HCT116 (cell line): Measurements from ENCODE around the gene NR5A2.

Source experiments
- CEBPB ChIP-seq: IDR thresholded peaks from 2 replicates; pipeline ENCODE4 v1.6.1; 2012; ENCODE audit warnings: low read depth
- CTCF ChIP-seq, 3 experiments: fragments of 200-600 bp in 1 of 3; sonication (generic) in 1 of 3; IDR thresholded peaks in 2 of 3; conservative IDR thresholded peaks in 1 of 3; 2 replicates each; pipeline ENCODE4 v1.5.1; 2012 to 2017; ENCODE audit warnings: low read depth in 2 of 3, low read length in 2 of 3, antibody characterized with exemption in 1 of 3, borderline replicate concordance in 1 of 3, control low read depth in 1 of 3, mild to moderate bottlenecking in 1 of 3, mixed read lengths in 1 of 3, mixed run types in 1 of 3, moderate library complexity in 1 of 3; ENCODE audit not compliant: insufficient read depth in 1 of 3
- EZH2 ChIP-seq: fragments of 200-600 bp; sonication (generic); IDR thresholded peaks from 2 replicates; pipeline ENCODE4 v1.6.1; 2017; ENCODE audit warnings: antibody characterized with exemption, mixed run types
- POLR2AphosphoS5 ChIP-seq: IDR thresholded peaks from 2 replicates; pipeline ENCODE4 v1.6.1; 2011; ENCODE audit warnings: mild to moderate bottlenecking, low read depth, low read length, moderate library complexity
- REST ChIP-seq: IDR thresholded peaks from 2 replicates; pipeline ENCODE4 v1.6.1; 2012; ENCODE audit warnings: low read depth

GRCh38 chr1:200213921-200214320 is 186.4 kb downstream of the NR5A2 start:
- TF ChIP-seq CTCF (IDR thresholded peaks at IDR 0.05 in 2 of 3, conservative IDR thresholded peaks at IDR 0.05 in 1 of 3; ENCODE audit: borderline replicate concordance in 1 of 3, insufficient read depth in 1 of 3, low read depth in 2 of 3, low read length in 2 of 3): no peak
- TF ChIP-seq POLR2AphosphoS5: no peak
- no peak for TF ChIP-seq REST
- TF ChIP-seq CEBPB: no peak
- no peak for TF ChIP-seq EZH2
